T-helper 2 cell treated with Interferon-gamma antibody and Interleukin-4, amounts not matched to agents 100 ng/mL and 5 ng/mL, for 36 hours (primary cell): ENCODE measurements around the gene CAMTA1. TPM values are rescaled to one million over a fixed set of nuclear protein-coding genes. Genes with fewer than 3 reads are reported as not detected.

Experiments used
- intact Hi-C: fragments of 100-400 bp; cut with micrococcal nuclease; formaldehyde crosslinking; loops from one replicate; pipeline ENCODE4 v1.15.1; 2023
- total RNA-seq: library from RNA; stranded (reverse); gene quantifications from 2 replicates; pipeline ENCODE4 v1.2.3, GENCODE V29; 2022

CAMTA1 gene
- total RNA-seq, 1 donor from 2014 or later, result 40.7 TPM

GRCh38 chr1:7224081-7224534, 438.9 kb downstream of the CAMTA1 start:
- intact Hi-C loops, result no loop called here

GRCh38 chr1:7224644-7225043, 439.4 kb downstream of the CAMTA1 start:
- intact Hi-C loops, result no loop called here

GRCh38 chr1:7225711-7226505, 440.7 kb downstream of the CAMTA1 start:
- intact Hi-C loops, result no loop called here

GRCh38 chr1:7227654-7228053, 442.4 kb downstream of the CAMTA1 start:
- intact Hi-C loops, result no loop called here

- intact Hi-C loops, result no loop called here
Measured at GRCh38 chr1:7228252-7228961, 443.2 kb downstream of the CAMTA1 start.

- intact Hi-C loops, result no loop called here
Measured at GRCh38 chr1:7229186-7229585, 443.9 kb downstream of the CAMTA1 start.

- intact Hi-C loops, result no loop called here
Measured at GRCh38 chr1:7229696-7230631, 444.7 kb downstream of the CAMTA1 start.

GRCh38 chr1:7232441-7233236, 447.4 kb downstream of the CAMTA1 start:
- intact Hi-C loops, result no loop called here

GRCh38 chr1:7233237-7233540, 447.9 kb downstream of the CAMTA1 start:
- intact Hi-C loops, result no loop called here

GRCh38 chr1:7233646-7234470, 448.6 kb downstream of the CAMTA1 start:
- intact Hi-C loops, result no loop called here

GRCh38 chr1:7234471-7234755, 449.2 kb downstream of the CAMTA1 start:
- intact Hi-C loops, result no loop called here

GRCh38 chr1:7235871-7236517, 450.7 kb downstream of the CAMTA1 start:
- intact Hi-C loops, result no loop called here

GRCh38 chr1:7236844-7237515, 451.7 kb downstream of the CAMTA1 start:
- intact Hi-C loops, result no loop called here

- intact Hi-C loops, result no loop called here
Measured at GRCh38 chr1:7247158-7247557, 461.9 kb downstream of the CAMTA1 start.

- intact Hi-C loops, result no loop called here
Measured at GRCh38 chr1:7247791-7248548, 462.7 kb downstream of the CAMTA1 start.

- intact Hi-C loops, result no loop called here
Measured at GRCh38 chr1:7248549-7249199, 463.4 kb downstream of the CAMTA1 start.

- intact Hi-C loops, result no loop called here
Measured at GRCh38 chr1:7249516-7249915, 464.3 kb downstream of the CAMTA1 start.

- intact Hi-C loops, result no loop called here
Measured at GRCh38 chr1:7250176-7250575, 464.9 kb downstream of the CAMTA1 start.
